ENCODE data around the gene COQ5. TPM values are rescaled to one million over a fixed set of nuclear protein-coding genes. Genes with fewer than 3 reads are reported as not detected.

COQ5 gene
- total RNA-seq, 3 donors from 2014 or later (not counting 1 experiment from before 2014, with no cell fraction given) = 11.4 to 17.1 (median 14.6) TPM

DNA sequence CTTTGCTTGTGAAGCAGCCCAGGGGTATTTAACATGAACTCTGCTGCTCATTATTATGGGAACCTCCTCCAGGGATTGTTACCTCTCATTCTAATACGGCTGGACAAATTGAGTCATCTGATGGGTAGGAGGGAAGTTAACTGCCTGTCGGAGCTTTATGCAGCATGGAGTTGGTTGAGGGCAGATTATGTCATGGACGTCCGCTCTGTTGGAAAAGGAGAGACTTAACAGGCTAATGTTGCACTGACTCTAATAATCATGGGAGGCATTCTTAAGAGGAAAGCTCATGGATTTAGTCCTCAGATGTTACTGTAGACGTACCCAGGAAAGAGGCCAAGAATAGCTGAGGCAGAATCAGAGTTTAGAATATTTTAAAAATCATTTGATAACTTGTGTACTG, 42.3 kb upstream of the COQ5 start:
- Mint-ChIP-seq H3K4me1 (peaks cover 0 to 6% of the 10 kb centered on the region in 2 donors), H3K9me3 (no peaks in the 10 kb centered on the region), H3K27me3 (ENCODE audit: low read depth in 2 of 2) (no peaks in the 10 kb centered on the region), H3K27ac (peak overlapping the region in 1 of 2 donors; percentile 7), H3K36me3 (peaks cover 32% of the 10 kb centered on the region), H3K4me3 (no peak overlapping the region)
- Histone ChIP-seq H3K4me3 (ENCODE audit: low read length) (no peak overlapping the region), H3K4me1 (ENCODE audit: control insufficient read depth, insufficient read depth, low read length) (no peaks in the 10 kb centered on the region), H3K27ac (ENCODE audit: low read length) (no peak overlapping the region), H3K9me3 (ENCODE audit: control insufficient read depth, insufficient read depth, low read length) (no peaks in the 10 kb centered on the region), H3K27me3 (ENCODE audit: control insufficient read depth, insufficient read depth, low read length) (no peaks in the 10 kb centered on the region), H3K36me3 (ENCODE audit: control insufficient read depth, insufficient read depth, low read length) (peaks cover 70% of the 10 kb centered on the region)
- ATAC-seq = no peak
- TF ChIP-seq, protein P1, sequence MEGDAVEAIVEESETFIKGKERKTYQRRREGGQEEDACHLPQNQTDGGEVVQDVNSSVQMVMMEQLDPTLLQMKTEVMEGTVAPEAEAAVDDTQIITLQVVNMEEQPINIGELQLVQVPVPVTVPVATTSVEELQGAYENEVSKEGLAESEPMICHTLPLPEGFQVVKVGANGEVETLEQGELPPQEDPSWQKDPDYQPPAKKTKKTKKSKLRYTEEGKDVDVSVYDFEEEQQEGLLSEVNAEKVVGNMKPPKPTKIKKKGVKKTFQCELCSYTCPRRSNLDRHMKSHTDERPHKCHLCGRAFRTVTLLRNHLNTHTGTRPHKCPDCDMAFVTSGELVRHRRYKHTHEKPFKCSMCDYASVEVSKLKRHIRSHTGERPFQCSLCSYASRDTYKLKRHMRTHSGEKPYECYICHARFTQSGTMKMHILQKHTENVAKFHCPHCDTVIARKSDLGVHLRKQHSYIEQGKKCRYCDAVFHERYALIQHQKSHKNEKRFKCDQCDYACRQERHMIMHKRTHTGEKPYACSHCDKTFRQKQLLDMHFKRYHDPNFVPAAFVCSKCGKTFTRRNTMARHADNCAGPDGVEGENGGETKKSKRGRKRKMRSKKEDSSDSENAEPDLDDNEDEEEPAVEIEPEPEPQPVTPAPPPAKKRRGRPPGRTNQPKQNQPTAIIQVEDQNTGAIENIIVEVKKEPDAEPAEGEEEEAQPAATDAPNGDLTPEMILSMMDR (IDR thresholded peaks at IDR 0.05) = no peak
- intact Hi-C loops (cut with micrococcal nuclease) = no loop called here
- DNase-seq = no peak
- WGBS (ENCODE audit: insufficient coverage) = 93% methylated on average over 5 of the region's 5 CpGs

DNA sequence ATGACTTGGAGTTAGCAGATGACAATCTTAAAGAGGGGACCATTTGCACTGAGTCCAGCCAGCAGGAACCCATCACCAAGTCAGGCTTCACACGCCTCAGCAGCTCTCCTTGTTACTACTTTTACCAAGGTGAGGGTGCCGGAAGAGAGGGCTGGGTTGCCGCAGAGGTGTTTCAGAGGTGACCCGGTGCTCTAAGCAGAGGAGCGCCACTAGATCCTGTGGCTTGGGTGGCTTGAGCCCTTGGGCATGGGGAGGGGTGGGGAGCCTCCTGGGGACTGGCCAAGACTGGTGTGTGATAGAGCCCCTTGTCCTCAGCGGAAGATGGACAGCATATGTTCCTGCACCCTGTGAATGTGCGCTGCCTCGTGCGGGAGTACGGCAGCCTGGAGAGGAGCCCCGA, 34.5 kb upstream of the COQ5 start:
- ATAC-seq (no peak), DNase-seq (no peak)
- Mint-ChIP-seq H3K27me3 (ENCODE audit: low read depth in 2 of 2) (no peaks in the 10 kb centered on the region), H3K4me3 (no peak overlapping the region), H3K9me3 (no peaks in the 10 kb centered on the region), H3K4me1 (no peaks in the 10 kb centered on the region), H3K27ac (no peak overlapping the region), H3K36me3 (peaks cover 29% of the 10 kb centered on the region)
- H3K9me3 ChIP-seq (ENCODE audit: control insufficient read depth, insufficient read depth, low read length) = no peaks in the 10 kb centered on the region
- intact Hi-C loops (cut with micrococcal nuclease) = no loop called here
- WGBS (ENCODE audit: insufficient coverage) = 98% methylated on average over 11 of the region's 11 CpGs
- no peak overlapping the region for H3K27ac ChIP-seq (ENCODE audit: low read length)
- H3K4me3 ChIP-seq (ENCODE audit: low read length) = no peak overlapping the region
- H3K4me1 ChIP-seq (ENCODE audit: control insufficient read depth, insufficient read depth, low read length) = no peaks in the 10 kb centered on the region
- H3K36me3 ChIP-seq (ENCODE audit: control insufficient read depth, insufficient read depth, low read length) = peaks cover 79% of the 10 kb centered on the region
- H3K27me3 ChIP-seq (ENCODE audit: control insufficient read depth, insufficient read depth, low read length) = no peaks in the 10 kb centered on the region
- TF ChIP-seq, protein P1 (IDR thresholded peaks at IDR 0.05) = no peak

DNA sequence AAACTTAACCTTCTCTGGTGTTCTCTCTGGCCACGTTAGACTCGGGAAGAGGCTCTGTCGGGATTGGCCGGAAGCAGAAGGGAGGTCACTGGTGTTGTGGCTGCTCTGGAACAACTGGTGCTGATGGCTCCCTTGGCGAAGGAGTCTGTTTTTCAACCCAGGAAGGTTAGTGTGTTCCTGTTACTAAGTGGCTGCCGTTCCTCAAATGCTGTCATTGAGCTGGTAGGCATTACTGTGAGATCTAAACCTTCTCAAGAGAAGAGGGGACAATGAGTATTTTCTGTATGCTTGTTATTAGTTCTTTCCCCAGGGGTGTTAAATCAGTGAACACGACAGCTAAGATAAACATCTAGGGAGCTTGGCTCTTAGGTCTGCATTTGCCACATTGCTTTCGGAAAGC, 33.9 kb upstream of the COQ5 start:
- H3K27ac ChIP-seq (ENCODE audit: low read length) = no peak overlapping the region
- 95% methylated on average over 8 of the region's 8 CpGs for WGBS (ENCODE audit: insufficient coverage)
- no peaks in the 10 kb centered on the region for H3K27me3 ChIP-seq (ENCODE audit: control insufficient read depth, insufficient read depth, low read length)
- H3K9me3 ChIP-seq (ENCODE audit: control insufficient read depth, insufficient read depth, low read length) = no peaks in the 10 kb centered on the region
- Mint-ChIP-seq H3K9me3 (no peaks in the 10 kb centered on the region), H3K27ac (no peak overlapping the region), H3K4me3 (no peak overlapping the region), H3K36me3 (peaks cover 29% of the 10 kb centered on the region), H3K27me3 (ENCODE audit: low read depth in 2 of 2) (no peaks in the 10 kb centered on the region), H3K4me1 (no peaks in the 10 kb centered on the region)
- intact Hi-C loops (cut with micrococcal nuclease) = no loop called here
- H3K4me1 ChIP-seq (ENCODE audit: control insufficient read depth, insufficient read depth, low read length) = no peaks in the 10 kb centered on the region
- no peak overlapping the region for H3K4me3 ChIP-seq (ENCODE audit: low read length)
- DNase-seq (no peak), ATAC-seq (no peak)
- TF ChIP-seq, protein P1 (IDR thresholded peaks at IDR 0.05) = no peak
- peaks cover 79% of the 10 kb centered on the region for H3K36me3 ChIP-seq (ENCODE audit: control insufficient read depth, insufficient read depth, low read length)

DNA sequence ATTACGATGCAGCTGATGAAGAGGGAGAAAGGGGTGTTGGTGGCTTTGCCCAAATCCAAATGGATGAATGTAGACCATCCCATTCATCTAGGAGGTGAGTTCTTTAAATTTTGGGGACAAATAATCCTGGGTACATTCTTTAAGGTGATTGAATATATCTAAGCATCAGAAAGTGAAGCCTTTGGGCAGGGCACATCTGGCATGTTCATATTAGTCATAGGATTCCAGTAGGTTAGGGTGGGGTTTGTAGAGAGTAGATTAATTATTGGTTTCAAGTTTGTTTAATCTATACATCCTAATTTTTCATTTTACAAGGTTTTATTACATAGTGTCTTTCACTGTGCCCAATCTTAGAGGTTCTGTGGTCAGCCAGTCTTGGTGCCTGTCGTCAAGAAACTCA, 28.6 kb upstream of the COQ5 start:
- intact Hi-C loops (cut with micrococcal nuclease) = no loop called here
- Mint-ChIP-seq H3K27me3 (ENCODE audit: low read depth in 2 of 2) (no peaks in the 10 kb centered on the region), H3K4me3 (no peak overlapping the region), H3K36me3 (peaks cover 9% of the 10 kb centered on the region), H3K4me1 (peaks cover 0 to 6% of the 10 kb centered on the region in 2 donors), H3K27ac (peak overlapping the region in 1 of 2 donors; percentile 42), H3K9me3 (no peaks in the 10 kb centered on the region)
- Histone ChIP-seq H3K27me3 (ENCODE audit: control insufficient read depth, insufficient read depth, low read length) (no peaks in the 10 kb centered on the region), H3K36me3 (ENCODE audit: control insufficient read depth, insufficient read depth, low read length) (peaks cover 65% of the 10 kb centered on the region), H3K9me3 (ENCODE audit: control insufficient read depth, insufficient read depth, low read length) (no peaks in the 10 kb centered on the region), H3K4me1 (ENCODE audit: control insufficient read depth, insufficient read depth, low read length) (no peaks in the 10 kb centered on the region), H3K27ac (ENCODE audit: low read length) (no peak overlapping the region), H3K4me3 (ENCODE audit: low read length) (no peak overlapping the region)
- TF ChIP-seq, protein P1 (IDR thresholded peaks at IDR 0.05) = no peak
- WGBS (ENCODE audit: insufficient coverage) = 100% methylated on average over 2 of the region's 2 CpGs
- ATAC-seq (no peak), DNase-seq (no peak)

All from natural killer cell (primary cell).